ENCODE results near the gene MAMSTR. TPM values are rescaled to one million over a fixed set of nuclear protein-coding genes. Genes with fewer than 3 reads are reported as not detected.
A peak's percentile ranks its signal among the peaks of the same experiment; 100 is the strongest.

The MAMSTR gene
- total and polyA plus RNA-seq, 2 experiments from 2014 or later, result 0.22 to 2.7 TPM

DNA sequence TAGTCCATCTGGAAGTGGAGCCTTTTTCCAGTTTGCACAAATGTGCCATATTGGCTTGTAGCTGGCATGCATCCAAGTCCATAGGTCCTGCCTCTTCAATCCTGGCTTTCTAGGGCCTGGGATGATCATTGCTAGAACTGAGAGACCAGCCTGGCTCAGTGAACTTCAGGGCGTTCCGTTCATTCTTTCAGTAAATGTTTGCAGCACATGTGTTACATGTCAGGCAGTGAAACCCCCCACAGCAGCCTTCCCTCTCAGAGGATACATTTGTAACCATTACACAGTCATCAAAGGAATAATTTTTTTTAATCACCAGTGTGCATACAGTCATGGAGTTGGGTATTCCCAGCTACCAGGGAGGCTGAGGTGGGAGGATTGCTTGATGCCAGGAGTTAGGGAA, 14.1 kb downstream of the MAMSTR start:
- no peak for DNase-seq
- H3F3A ChIP-seq (ENCODE audit: insufficient read depth), result no peaks in the 10 kb centered on the region
- H2AFZ ChIP-seq, result no peak overlapping the region
- no peak overlapping the region for H3K9ac ChIP-seq
- no peak overlapping the region for H3K27ac ChIP-seq
- in situ Hi-C loops (cut with MboI), result no loop called here
- no peaks in the 10 kb centered on the region for H3K4me1 ChIP-seq (ENCODE audit: insufficient read depth)
- no peaks in the 10 kb centered on the region for H3K79me2 ChIP-seq (ENCODE audit: insufficient read depth)
- no peak overlapping the region for H3K4me2 ChIP-seq (ENCODE audit: unreplicated experiment)
- no peaks in the 10 kb centered on the region for H3K9me2 ChIP-seq (ENCODE audit: insufficient read depth)
- TF ChIP-seq EZH2 (IDR thresholded peaks at IDR 0.05; ENCODE audit: insufficient read depth, poor library complexity, severe bottlenecking), result no peak
- no peak for TF ChIP-seq EZH2phosphoT487 (IDR thresholded peaks at IDR 0.05; ENCODE audit: insufficient read depth, low read depth)
- H4K20me1 ChIP-seq (ENCODE audit: insufficient read depth), result no peaks in the 10 kb centered on the region
- H3K36me3 ChIP-seq (ENCODE audit: low read depth), result no peaks in the 10 kb centered on the region
- H3K4me3 ChIP-seq, result no peak overlapping the region
- 54 to 58% methylated on average over 2 of the region's 2 CpGs for WGBS, 2 experiments (ENCODE audit: low coverage in 1 of 2, low lambda C conversion rate in 2 of 2, missing lambda C conversion rate in 2 of 2)
- H3K9me3 ChIP-seq (ENCODE audit: low read depth), result no peaks in the 10 kb centered on the region
- no peaks in the 10 kb centered on the region for H3K27me3 ChIP-seq (replicated peaks; ENCODE audit: insufficient read depth)

DNA sequence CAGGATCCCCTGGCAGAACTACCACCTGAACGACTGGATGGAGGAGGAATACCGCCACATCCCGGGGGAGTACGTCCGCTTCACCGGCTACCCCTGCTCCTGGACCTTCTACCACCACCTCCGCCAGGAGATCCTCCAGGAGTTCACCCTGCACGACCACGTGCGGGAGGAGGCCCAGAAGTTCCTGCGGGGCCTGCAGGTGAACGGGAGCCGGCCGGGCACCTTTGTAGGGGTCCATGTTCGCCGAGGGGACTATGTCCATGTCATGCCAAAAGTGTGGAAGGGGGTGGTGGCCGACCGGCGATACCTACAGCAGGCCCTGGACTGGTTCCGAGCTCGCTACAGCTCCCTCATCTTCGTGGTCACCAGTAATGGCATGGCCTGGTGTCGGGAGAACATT, 16.2 kb downstream of the MAMSTR start:
- H3F3A ChIP-seq (ENCODE audit: insufficient read depth), result peaks cover 2% of the 10 kb centered on the region; the same call in 1 of the 2 replicates
- no peak overlapping the region for H3K27ac ChIP-seq
- in situ Hi-C loops (cut with MboI), result no loop called here
- no peak for DNase-seq
- no peaks in the 10 kb centered on the region for H3K79me2 ChIP-seq (ENCODE audit: insufficient read depth)
- H3K9me3 ChIP-seq (ENCODE audit: low read depth), result no peaks in the 10 kb centered on the region
- H3K9me2 ChIP-seq (ENCODE audit: insufficient read depth), result no peaks in the 10 kb centered on the region
- peaks cover 1% of the 10 kb centered on the region; the same call in 1 of the 2 replicates for H3K4me1 ChIP-seq (ENCODE audit: insufficient read depth)
- no peaks in the 10 kb centered on the region for H4K20me1 ChIP-seq (ENCODE audit: insufficient read depth)
- 87 to 88% methylated on average over 22 to 23 of the region's 23 CpGs for WGBS, 2 experiments (ENCODE audit: low coverage in 1 of 2, low lambda C conversion rate in 2 of 2, missing lambda C conversion rate in 2 of 2)
- H2AFZ ChIP-seq, result no peak overlapping the region
- H3K4me2 ChIP-seq (ENCODE audit: unreplicated experiment), result no peak overlapping the region
- H3K27me3 ChIP-seq (replicated peaks; ENCODE audit: insufficient read depth), result no peaks in the 10 kb centered on the region
- no peak overlapping the region for H3K4me3 ChIP-seq
- no peaks in the 10 kb centered on the region for H3K36me3 ChIP-seq (ENCODE audit: low read depth)
- no peak overlapping the region for H3K9ac ChIP-seq
- TF ChIP-seq EZH2phosphoT487 (IDR thresholded peaks at IDR 0.05; ENCODE audit: insufficient read depth, low read depth), result no peak
- TF ChIP-seq EZH2 (IDR thresholded peaks at IDR 0.05; ENCODE audit: insufficient read depth, poor library complexity, severe bottlenecking), result no peak

DNA sequence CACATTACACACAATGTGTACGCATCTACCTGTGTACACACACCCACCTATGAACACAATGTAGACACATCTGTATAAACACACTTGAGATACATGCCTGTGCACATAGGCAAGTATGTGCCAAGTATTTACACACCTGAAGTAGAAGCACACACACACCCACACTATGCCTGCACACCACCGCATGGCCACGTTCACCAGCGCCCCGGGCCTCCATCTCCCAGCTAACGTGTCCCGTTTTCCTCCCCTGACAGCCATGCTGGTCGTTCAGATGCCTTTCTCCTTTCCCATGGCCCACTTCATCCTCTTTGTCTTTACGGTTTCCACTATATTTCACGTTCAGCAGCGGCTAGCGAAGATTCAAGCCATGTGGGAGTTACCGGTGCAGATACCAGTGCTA, 16.8 kb downstream of the MAMSTR start:
- Histone ChIP-seq H3K27ac (no peak overlapping the region), H3K9me3 (ENCODE audit: low read depth) (no peaks in the 10 kb centered on the region), H4K20me1 (ENCODE audit: insufficient read depth) (no peaks in the 10 kb centered on the region), H3K9ac (no peak overlapping the region), H3K4me3 (no peak overlapping the region), H3F3A (ENCODE audit: insufficient read depth) (peaks cover 5% of the 10 kb centered on the region; the same call in 1 of the 2 replicates), H3K27me3 (replicated peaks; ENCODE audit: insufficient read depth) (no peaks in the 10 kb centered on the region), H2AFZ (no peak overlapping the region), H3K36me3 (ENCODE audit: low read depth) (no peaks in the 10 kb centered on the region), H3K79me2 (ENCODE audit: insufficient read depth) (no peaks in the 10 kb centered on the region), H3K4me1 (ENCODE audit: insufficient read depth) (peaks cover 6% of the 10 kb centered on the region; the same call in 1 of the 2 replicates), H3K4me2 (ENCODE audit: unreplicated experiment) (no peak overlapping the region), H3K9me2 (ENCODE audit: insufficient read depth) (no peaks in the 10 kb centered on the region)
- 82 to 89% methylated on average over 13 of the region's 13 CpGs for WGBS, 2 experiments (ENCODE audit: low coverage in 1 of 2, low lambda C conversion rate in 2 of 2, missing lambda C conversion rate in 2 of 2)
- DNase-seq, result no peak
- in situ Hi-C loops (cut with MboI), result no loop called here
- no peak for TF ChIP-seq EZH2phosphoT487 (IDR thresholded peaks at IDR 0.05; ENCODE audit: insufficient read depth, low read depth)
- no peak for TF ChIP-seq EZH2 (IDR thresholded peaks at IDR 0.05; ENCODE audit: insufficient read depth, poor library complexity, severe bottlenecking)

DNA sequence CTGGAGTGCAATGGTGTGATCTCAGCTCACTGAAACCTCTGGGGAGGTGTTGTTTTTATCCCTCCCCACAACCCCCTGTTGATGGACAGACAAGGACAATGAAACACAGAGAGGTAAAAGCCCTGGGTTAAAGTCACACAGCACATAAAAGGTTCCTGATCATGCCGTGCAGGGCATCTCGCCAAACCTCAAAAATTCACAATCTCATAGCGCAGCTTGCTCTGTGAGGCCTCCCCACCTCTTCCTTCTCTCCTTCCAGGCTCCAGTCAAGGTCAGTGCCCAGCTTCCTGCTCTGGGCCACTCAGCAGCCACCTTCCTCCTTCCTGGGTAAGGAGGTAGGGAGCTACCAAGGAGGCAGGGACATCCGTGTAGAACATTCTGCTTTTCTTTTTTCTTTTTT, 21.5 kb downstream of the MAMSTR start:
- peak; percentile 54 for DNase-seq
- in situ Hi-C loops (cut with MboI), result no loop called here
- peaks cover 5% of the 10 kb centered on the region; the same call in 1 of the 2 replicates for H3F3A ChIP-seq (ENCODE audit: insufficient read depth)
- no peaks in the 10 kb centered on the region for H3K9me3 ChIP-seq (ENCODE audit: low read depth)
- no peaks in the 10 kb centered on the region for H4K20me1 ChIP-seq (ENCODE audit: insufficient read depth)
- no peaks in the 10 kb centered on the region for H3K36me3 ChIP-seq (ENCODE audit: low read depth)
- 40 to 54% methylated on average over 4 of the region's 4 CpGs for WGBS, 2 experiments (ENCODE audit: low coverage in 1 of 2, low lambda C conversion rate in 2 of 2, missing lambda C conversion rate in 2 of 2)
- no peak overlapping the region for H3K9ac ChIP-seq
- no peak overlapping the region for H3K4me2 ChIP-seq (ENCODE audit: unreplicated experiment)
- H3K79me2 ChIP-seq (ENCODE audit: insufficient read depth), result no peaks in the 10 kb centered on the region
- H3K4me1 ChIP-seq (ENCODE audit: insufficient read depth), result peaks cover 12% of the 10 kb centered on the region; the same call in 1 of the 2 replicates
- no peak overlapping the region for H2AFZ ChIP-seq
- no peak overlapping the region for H3K27ac ChIP-seq
- no peaks in the 10 kb centered on the region for H3K9me2 ChIP-seq (ENCODE audit: insufficient read depth)
- TF ChIP-seq EZH2phosphoT487 (IDR thresholded peaks at IDR 0.05; ENCODE audit: insufficient read depth, low read depth) (no peak), EZH2 (IDR thresholded peaks at IDR 0.05; ENCODE audit: insufficient read depth, poor library complexity, severe bottlenecking) (no peak)
- H3K27me3 ChIP-seq (replicated peaks; ENCODE audit: insufficient read depth), result peaks cover 8% of the 10 kb centered on the region; the same call in 1 of the 2 replicates
- H3K4me3 ChIP-seq, result no peak overlapping the region

Measured in GM23248 (cell line).